Measurements from ENCODE around the gene KLHL22. TPM values are rescaled to one million over a fixed set of nuclear protein-coding genes. Genes with fewer than 3 reads are reported as not detected.
"Not testable (repeated sequence)": the region's sequence is repeated elsewhere in the genome, so short reads cannot be mapped to it uniquely, and the experiment has no call there.

Gene KLHL22
- total RNA-seq, 5 donors from 2014 or later (not counting 1 experiment from before 2014, with no cell fraction given) = 42.0 to 57.8 (median 47.1) TPM

DNA sequence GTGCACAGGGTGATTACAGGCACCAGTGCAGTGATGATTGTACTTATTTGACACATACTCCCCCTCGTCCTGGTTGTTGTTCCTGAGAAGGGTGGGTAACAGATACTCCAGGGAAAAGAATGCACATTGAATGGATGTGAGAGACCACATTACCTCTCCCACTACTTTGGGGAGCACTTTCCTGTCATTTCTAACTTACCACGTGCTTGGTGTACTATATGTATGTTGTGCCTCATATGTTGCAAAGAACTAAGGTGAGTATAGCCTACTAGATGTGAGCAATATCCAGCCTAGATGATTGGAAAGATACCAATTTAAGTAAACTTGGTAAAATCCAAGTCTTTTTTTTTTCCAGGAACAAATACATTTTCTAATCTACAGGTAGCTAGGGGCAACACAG lies 43.7 kb downstream of the KLHL22 start:
- CTCF ChIA-PET = no interaction called here
- H3K27me3 Mint-ChIP-seq = no peaks in the 10 kb centered on the region
- POLR2A ChIA-PET = no interaction called here
- H3K9me3 ChIP-seq = no peaks in the 10 kb centered on the region
- H3K9me3 Mint-ChIP-seq = no peaks in the 10 kb centered on the region
- H3K36me3 Mint-ChIP-seq = peaks cover 43% of the 10 kb centered on the region
- H3K36me3 ChIP-seq (ENCODE audit: control insufficient read depth in 2 of 2, extremely low read depth in 1 of 2, insufficient read depth in 1 of 2, low read length in 1 of 2) = peaks cover under 1 to 19% of the 10 kb centered on the region in 2 donors
- no peak overlapping the region for H3K27ac Mint-ChIP-seq
- no CpG with 5 or more reads among the region's 2 CpGs for WGBS (ENCODE audit: insufficient coverage)
- no peak overlapping the region for H3K27ac ChIP-seq (ENCODE audit: low read length)
- H3K4me1 Mint-ChIP-seq = peaks cover 11 to 15% (median 12%) of the 10 kb centered on the region in 3 donors
- H3K27me3 ChIP-seq (replicated peaks in 1 of 2; ENCODE audit: control insufficient read depth in 2 of 2, extremely low read depth in 1 of 2, insufficient read depth in 2 of 2, low read length in 1 of 2) = no peaks in the 10 kb centered on the region
- peaks cover 3 to 12% of the 10 kb centered on the region in 2 experiments for H3K4me1 ChIP-seq (ENCODE audit: control insufficient read depth in 1 of 2, extremely low read depth in 1 of 2, insufficient read depth in 2 of 2, low read length in 2 of 2)
- no peak overlapping the region for H3K4me3 ChIP-seq (ENCODE audit: control insufficient read depth in 1 of 2, extremely low read depth in 1 of 2, low read length in 1 of 2)
- no peak for ATAC-seq (replicated peaks in 1 of 4)
- H3K4me3 Mint-ChIP-seq = no peak overlapping the region
- DNase-seq = no peak

DNA sequence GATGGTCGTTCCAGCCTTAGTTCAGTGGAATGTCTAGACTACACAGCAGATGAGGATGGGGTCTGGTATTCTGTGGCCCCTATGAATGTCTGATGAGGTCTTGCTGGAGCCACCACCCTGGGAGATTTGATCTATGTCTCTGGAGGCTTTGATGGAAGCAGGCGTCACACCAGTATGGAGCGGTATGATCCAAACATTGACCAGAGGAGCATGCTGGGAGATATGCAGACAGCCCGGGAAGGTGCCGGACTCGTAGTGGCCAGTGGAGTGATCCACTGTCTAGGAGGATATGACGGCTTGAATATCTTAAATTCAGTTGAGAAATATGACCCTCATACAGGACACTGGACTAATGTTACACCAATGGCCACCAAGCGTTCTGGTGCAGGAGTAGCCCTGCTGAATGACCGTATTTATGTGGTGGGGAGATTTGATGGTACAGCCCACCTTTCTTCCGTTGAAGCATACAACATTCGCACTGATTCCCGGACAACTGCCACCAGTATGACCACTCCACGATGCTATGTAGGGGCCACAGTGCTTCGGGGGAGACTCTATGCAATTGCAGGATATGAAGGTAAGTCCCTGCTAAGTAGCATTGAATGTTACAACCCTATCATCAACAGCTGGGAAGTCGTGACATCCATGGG lies 44.3 kb downstream of the KLHL22 start:
- H3K27ac Mint-ChIP-seq; H3K27me3 Mint-ChIP-seq; H3K9me3 ChIP-seq; POLR2A ChIA-PET; DNase-seq; H3K4me1 Mint-ChIP-seq; H3K4me3 Mint-ChIP-seq; CTCF ChIA-PET; H3K4me1 ChIP-seq (ENCODE audit: control insufficient read depth in 1 of 2, extremely low read depth in 1 of 2, insufficient read depth in 2 of 2, low read length in 2 of 2); H3K4me3 ChIP-seq (ENCODE audit: control insufficient read depth in 1 of 2, extremely low read depth in 1 of 2, low read length in 1 of 2); ATAC-seq (replicated peaks in 1 of 4); H3K27me3 ChIP-seq (replicated peaks in 1 of 2; ENCODE audit: control insufficient read depth in 2 of 2, extremely low read depth in 1 of 2, insufficient read depth in 2 of 2, low read length in 1 of 2); H3K27ac ChIP-seq (ENCODE audit: low read length); H3K9me3 Mint-ChIP-seq: not testable (repeated sequence)
- peaks cover 7 to 18% of the 10 kb centered on the region in 2 donors for H3K36me3 ChIP-seq (ENCODE audit: control insufficient read depth in 2 of 2, extremely low read depth in 1 of 2, insufficient read depth in 1 of 2, low read length in 1 of 2)
- 100% methylated on average over 3 of the region's 15 CpGs for WGBS (ENCODE audit: insufficient coverage)
- peaks cover 47% of the 10 kb centered on the region for H3K36me3 Mint-ChIP-seq

DNA sequence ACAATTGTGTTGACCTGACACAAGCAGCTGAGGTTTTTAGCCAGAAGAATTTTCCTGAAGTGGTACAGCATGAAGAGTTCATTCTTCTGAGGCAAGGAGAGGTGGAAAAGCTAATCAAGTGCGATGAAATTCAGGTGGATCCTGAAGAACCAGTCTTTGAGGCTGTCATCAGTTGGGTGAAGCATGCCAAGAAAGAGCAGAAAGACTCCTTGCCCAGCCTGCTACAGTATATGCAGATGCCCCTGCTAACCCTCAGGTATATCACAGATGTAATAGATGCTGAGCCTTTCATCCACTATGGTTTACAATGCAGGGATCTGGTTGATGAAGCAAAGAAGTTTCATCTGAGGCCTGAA lies 45.1 kb downstream of the KLHL22 start:
- no peaks in the 10 kb centered on the region for H3K9me3 Mint-ChIP-seq
- no peaks in the 10 kb centered on the region for H3K27me3 ChIP-seq (replicated peaks in 1 of 2; ENCODE audit: control insufficient read depth in 2 of 2, extremely low read depth in 1 of 2, insufficient read depth in 2 of 2, low read length in 1 of 2)
- POLR2A ChIA-PET = no interaction called here
- H3K4me1 ChIP-seq (ENCODE audit: control insufficient read depth in 1 of 2, extremely low read depth in 1 of 2, insufficient read depth in 2 of 2, low read length in 2 of 2) = no peaks in the 10 kb centered on the region
- peaks cover 45% of the 10 kb centered on the region for H3K36me3 Mint-ChIP-seq
- WGBS (ENCODE audit: insufficient coverage) = 100% methylated on average over 1 of the region's 1 CpG
- H3K4me3 Mint-ChIP-seq = no peak overlapping the region
- peaks cover 13 to 22% of the 10 kb centered on the region in 2 donors for H3K36me3 ChIP-seq (ENCODE audit: control insufficient read depth in 2 of 2, extremely low read depth in 1 of 2, insufficient read depth in 1 of 2, low read length in 1 of 2)
- H3K27ac Mint-ChIP-seq = no peak overlapping the region
- CTCF ChIA-PET = no interaction called here
- H3K4me1 Mint-ChIP-seq = peaks cover 0 to 1% (median 0%) of the 10 kb centered on the region in 3 donors
- H3K27ac ChIP-seq (ENCODE audit: low read length) = no peak overlapping the region
- no peak for ATAC-seq (replicated peaks in 1 of 4)
- H3K9me3 ChIP-seq = no peaks in the 10 kb centered on the region
- no peaks in the 10 kb centered on the region for H3K27me3 Mint-ChIP-seq
- H3K4me3 ChIP-seq (ENCODE audit: control insufficient read depth in 1 of 2, extremely low read depth in 1 of 2, low read length in 1 of 2) = no peak overlapping the region
- DNase-seq = no peak

DNA sequence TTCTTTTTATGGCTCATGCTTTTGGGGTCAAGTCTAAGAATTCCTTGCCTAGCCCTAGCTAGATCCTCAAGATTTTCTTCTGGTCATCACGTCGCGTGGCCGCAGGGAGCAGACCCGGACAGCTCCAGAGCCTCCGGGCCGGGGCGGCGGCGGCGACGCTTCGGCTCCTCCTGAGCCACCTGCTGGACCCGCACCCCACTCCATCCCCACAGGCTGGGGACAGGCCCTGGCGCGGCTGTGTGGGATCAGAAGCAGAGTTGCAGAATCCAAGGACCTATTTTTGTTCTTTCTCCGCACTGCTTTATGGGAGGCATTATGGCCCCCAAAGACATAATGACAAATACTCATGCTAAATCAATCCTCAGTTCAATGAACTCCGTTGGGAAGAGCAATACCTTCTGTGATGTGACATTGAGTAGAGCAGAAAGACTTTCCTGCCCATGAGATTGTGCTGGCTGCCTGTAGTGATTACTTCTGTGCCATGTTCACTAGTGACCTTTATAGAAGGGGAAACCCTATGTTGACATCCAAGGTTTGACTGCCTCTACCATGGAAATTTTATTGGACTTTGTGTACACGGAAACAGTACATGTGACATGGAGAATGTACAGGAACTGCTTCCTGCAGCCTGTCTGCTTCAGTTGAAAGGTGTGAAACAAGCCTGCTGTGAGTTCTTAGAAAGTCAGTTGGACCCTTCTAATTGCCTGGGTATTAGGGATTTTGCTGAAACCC lies 45.6 kb downstream of the KLHL22 start:
- H3K4me1 ChIP-seq (ENCODE audit: control insufficient read depth in 1 of 2, extremely low read depth in 1 of 2, insufficient read depth in 2 of 2, low read length in 2 of 2) = no peaks in the 10 kb centered on the region
- ChIA-PET CTCF (interaction anchor here in 1 of 2 donors (0.7 kb wide), 1 partner anchor 383 kb away, joined by 3 read pairs; no protein-coding TSS in a partner anchor), POLR2A (interaction anchor here in 1 of 2 donors (0.6 kb wide), 1 partner anchor 482 kb away, joined by 4 read pairs; no protein-coding TSS in a partner anchor)
- Mint-ChIP-seq H3K4me3 (no peak overlapping the region), H3K27ac (no peak overlapping the region), H3K4me1 (no peaks in the 10 kb centered on the region), H3K36me3 (peaks cover 42% of the 10 kb centered on the region), H3K27me3 (no peaks in the 10 kb centered on the region), H3K9me3 (no peaks in the 10 kb centered on the region)
- H3K36me3 ChIP-seq (ENCODE audit: control insufficient read depth in 2 of 2, extremely low read depth in 1 of 2, insufficient read depth in 1 of 2, low read length in 1 of 2) = peaks cover 14 to 25% of the 10 kb centered on the region in 2 donors
- H3K27ac ChIP-seq (ENCODE audit: low read length) = no peak overlapping the region
- DNase-seq (no peak), ATAC-seq (replicated peaks in 1 of 4) (no peak)
- 96% methylated on average over 7 of the region's 19 CpGs for WGBS (ENCODE audit: insufficient coverage)
- no peaks in the 10 kb centered on the region for H3K27me3 ChIP-seq (replicated peaks in 1 of 2; ENCODE audit: control insufficient read depth in 2 of 2, extremely low read depth in 1 of 2, insufficient read depth in 2 of 2, low read length in 1 of 2)
- no peak overlapping the region for H3K4me3 ChIP-seq (ENCODE audit: control insufficient read depth in 1 of 2, extremely low read depth in 1 of 2, low read length in 1 of 2)
- no peaks in the 10 kb centered on the region for H3K9me3 ChIP-seq

DNA sequence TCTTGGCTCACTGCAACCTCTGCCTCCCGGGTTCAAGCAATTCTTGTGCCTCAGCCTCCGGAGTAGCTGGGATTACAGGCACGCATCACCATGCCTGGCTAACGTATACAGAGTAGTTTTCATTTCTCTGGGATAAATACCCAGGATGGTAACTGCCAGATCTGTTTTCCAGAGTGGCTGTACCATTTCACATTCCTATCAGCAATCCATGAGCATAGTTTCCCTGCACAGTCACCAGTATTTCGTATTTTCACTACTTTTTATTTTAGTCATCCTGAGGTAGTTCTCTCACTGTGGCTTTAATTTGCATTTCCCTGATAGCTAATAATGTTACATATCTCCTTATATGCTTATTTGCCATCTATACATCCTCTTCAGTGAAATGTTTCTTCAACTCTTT lies 47.0 kb downstream of the KLHL22 start:
- DNase-seq = no peak
- WGBS (ENCODE audit: insufficient coverage) = 94% methylated on average over 4 of the region's 5 CpGs
- Mint-ChIP-seq H3K4me1 (no peaks in the 10 kb centered on the region), H3K4me3 (no peak overlapping the region), H3K27me3 (no peaks in the 10 kb centered on the region), H3K36me3 (peaks cover 49% of the 10 kb centered on the region), H3K9me3 (no peaks in the 10 kb centered on the region), H3K27ac (no peak overlapping the region)
- no peaks in the 10 kb centered on the region for H3K4me1 ChIP-seq (ENCODE audit: control insufficient read depth in 1 of 2, extremely low read depth in 1 of 2, insufficient read depth in 2 of 2, low read length in 2 of 2)
- H3K9me3 ChIP-seq = no peaks in the 10 kb centered on the region
- no peaks in the 10 kb centered on the region for H3K27me3 ChIP-seq (replicated peaks in 1 of 2; ENCODE audit: control insufficient read depth in 2 of 2, extremely low read depth in 1 of 2, insufficient read depth in 2 of 2, low read length in 1 of 2)
- CTCF ChIA-PET = no interaction called here
- no peak overlapping the region for H3K27ac ChIP-seq (ENCODE audit: low read length)
- H3K4me3 ChIP-seq (ENCODE audit: control insufficient read depth in 1 of 2, extremely low read depth in 1 of 2, low read length in 1 of 2) = no peak overlapping the region
- peaks cover 17 to 36% of the 10 kb centered on the region in 2 donors for H3K36me3 ChIP-seq (ENCODE audit: control insufficient read depth in 2 of 2, extremely low read depth in 1 of 2, insufficient read depth in 1 of 2, low read length in 1 of 2)
- no peak for ATAC-seq (replicated peaks in 1 of 4)
- POLR2A ChIA-PET = no interaction called here

DNA sequence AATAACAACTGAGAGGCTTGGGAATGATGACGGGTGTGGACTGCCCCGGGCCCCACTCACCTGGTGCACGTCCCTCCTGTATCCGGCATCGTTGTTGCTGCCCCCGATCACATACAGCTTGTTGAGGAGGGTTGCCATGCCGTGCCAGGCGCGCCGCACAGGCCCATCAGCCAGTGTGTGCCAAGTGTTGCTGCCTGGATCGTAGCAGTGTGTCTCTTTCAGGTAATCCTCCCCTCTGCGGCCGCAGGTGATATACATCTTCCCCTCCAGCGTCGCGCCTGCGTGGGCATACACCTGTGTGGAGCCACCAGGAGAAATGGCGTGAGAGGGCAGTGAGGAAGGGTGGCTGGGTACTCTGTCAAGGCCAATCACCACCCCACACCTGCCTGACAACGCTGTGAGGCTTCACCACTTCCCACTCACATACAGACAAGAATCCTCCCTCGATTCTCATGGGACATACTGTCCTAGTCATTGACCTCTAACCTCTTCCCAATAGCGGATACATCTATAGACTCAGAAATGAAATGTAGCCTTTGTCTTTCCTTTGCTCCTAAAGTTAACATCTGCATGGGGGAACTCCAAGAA lies 49.1 kb downstream of the KLHL22 start:
- Histone ChIP-seq H3K27ac (ENCODE audit: low read length) (no peak overlapping the region), H3K27me3 (replicated peaks in 1 of 2; ENCODE audit: control insufficient read depth in 2 of 2, extremely low read depth in 1 of 2, insufficient read depth in 2 of 2, low read length in 1 of 2) (no peaks in the 10 kb centered on the region), H3K4me3 (ENCODE audit: control insufficient read depth in 1 of 2, extremely low read depth in 1 of 2, low read length in 1 of 2) (no peak overlapping the region), H3K9me3 (no peaks in the 10 kb centered on the region), H3K4me1 (ENCODE audit: control insufficient read depth in 1 of 2, extremely low read depth in 1 of 2, insufficient read depth in 2 of 2, low read length in 2 of 2) (no peaks in the 10 kb centered on the region), H3K36me3 (ENCODE audit: control insufficient read depth in 2 of 2, extremely low read depth in 1 of 2, insufficient read depth in 1 of 2, low read length in 1 of 2) (peaks cover 17 to 42% of the 10 kb centered on the region in 2 donors)
- H3K27ac Mint-ChIP-seq = no peak overlapping the region
- no peaks in the 10 kb centered on the region for H3K9me3 Mint-ChIP-seq
- no peak for DNase-seq
- CTCF ChIA-PET = no interaction called here
- no peaks in the 10 kb centered on the region for H3K4me1 Mint-ChIP-seq
- peaks cover 46% of the 10 kb centered on the region for H3K36me3 Mint-ChIP-seq
- POLR2A ChIA-PET = no interaction called here
- no peaks in the 10 kb centered on the region for H3K27me3 Mint-ChIP-seq
- WGBS (ENCODE audit: insufficient coverage) = 95% methylated on average over 13 of the region's 21 CpGs
- no peak overlapping the region for H3K4me3 Mint-ChIP-seq
- no peak for ATAC-seq (replicated peaks in 1 of 4)
